Neuronal stem cell (in vitro differentiated cells): Measurements from ENCODE around the gene DCAF11.

Source experiments
- DNase-seq: peaks from one replicate; pipeline ENCODE4 v3.0.0-alpha.2; 2013; ENCODE audit warnings: low spot score
- H2AFZ ChIP-seq: one replicate; pipeline ENCODE4 v1.6.1; 2013; ENCODE audit warnings: mild to moderate bottlenecking, low read length, inconsistent platforms
- H2AK5ac ChIP-seq: 2 replicates; pipeline ENCODE4 v1.6.1; 2013; ENCODE audit warnings: low read depth, mild to moderate bottlenecking, inconsistent platforms, low read length, moderate library complexity, mixed read lengths
- H2BK120ac ChIP-seq: 2 replicates; pipeline ENCODE4 v1.6.1; 2013; ENCODE audit warnings: low read depth, mild to moderate bottlenecking, inconsistent platforms, low read length, moderate library complexity, mixed read lengths
- H2BK12ac ChIP-seq: one replicate; pipeline ENCODE4 v1.6.1; 2013; ENCODE audit warnings: low read length, inconsistent platforms
- H2BK15ac ChIP-seq: 2 replicates; pipeline ENCODE4 v1.6.1; 2013; ENCODE audit warnings: mild to moderate bottlenecking, low read length, inconsistent platforms, mixed read lengths
- H2BK5ac ChIP-seq: one replicate; pipeline ENCODE4 v1.6.1; 2013; ENCODE audit warnings: inconsistent platforms, mild to moderate bottlenecking, low read length, moderate library complexity
- H3K14ac ChIP-seq: one replicate; pipeline ENCODE4 v1.6.1; 2013; ENCODE audit warnings: low read length, inconsistent platforms
- H3K18ac ChIP-seq: 2 replicates; pipeline ENCODE4 v1.6.1; 2013; ENCODE audit warnings: low read length, inconsistent platforms
- H3K23ac ChIP-seq: 2 replicates; pipeline ENCODE4 v1.6.1; 2013; ENCODE audit warnings: low read depth, mild to moderate bottlenecking, mixed read lengths, low read length, inconsistent platforms; ENCODE audit not compliant: poor library complexity
- H3K27ac ChIP-seq: replicated peaks from 3 replicates; pipeline ENCODE4 v1.5.1; 2013; ENCODE audit warnings: low read length, inconsistent platforms
- H3K27me3 ChIP-seq, 3 experiments: 2 replicates each; pipeline ENCODE4 v1.6.1; 2013; ENCODE audit warnings: low read length in 3 of 3, mild to moderate bottlenecking in 2 of 3, inconsistent platforms in 1 of 3, low read depth in 1 of 3, mixed read lengths in 1 of 3, moderate library complexity in 1 of 3; ENCODE audit not compliant: control insufficient read depth in 3 of 3, insufficient read depth in 3 of 3
- H3K36me3 ChIP-seq, 2 donors: replicated peaks in 1 of 2; 2 replicates each; pipeline ENCODE4 v1.6.1; 2013; ENCODE audit warnings: low read length in 2 of 2; ENCODE audit not compliant: control insufficient read depth in 2 of 2, insufficient read depth in 2 of 2
- H3K4ac ChIP-seq: 2 replicates; pipeline ENCODE4 v1.6.1; 2013; ENCODE audit warnings: inconsistent platforms, mild to moderate bottlenecking, low read length, moderate library complexity
- H3K4me1 ChIP-seq, 2 donors: 1 replicate in 1 of 2; 2 replicates in 1 of 2; pipeline ENCODE4 v1.6.1; 2013; ENCODE audit warnings: low read length in 2 of 2, low read depth in 1 of 2; ENCODE audit not compliant: control insufficient read depth in 2 of 2, insufficient read depth in 1 of 2
- H3K4me2 ChIP-seq: one replicate; pipeline ENCODE4 v1.6.1; 2013; ENCODE audit warnings: mild to moderate bottlenecking, low read length, inconsistent platforms; ENCODE audit not compliant: insufficient read depth, poor library complexity, severe bottlenecking
- H3K4me3 ChIP-seq, 2 donors: 2 replicates each; pipeline ENCODE4 v1.5.1; 2013; ENCODE audit warnings: low read length in 2 of 2, mild to moderate bottlenecking in 2 of 2, inconsistent platforms in 1 of 2, moderate library complexity in 1 of 2
- H3K79me1 ChIP-seq: one replicate; pipeline ENCODE4 v1.6.1; 2013; ENCODE audit warnings: low read depth, mild to moderate bottlenecking, inconsistent platforms, low read length, moderate library complexity
- H3K9ac ChIP-seq: one replicate; pipeline ENCODE4 v1.6.1; 2013; ENCODE audit warnings: mild to moderate bottlenecking, low read depth, low read length, inconsistent platforms; ENCODE audit not compliant: poor library complexity
- H3K9me3 ChIP-seq, 2 donors: replicated peaks in 1 of 2; 2 replicates each; pipeline versions ENCODE3 to v1.6.1; 2013; ENCODE audit warnings: low read length in 2 of 2, mild to moderate bottlenecking in 2 of 2, inconsistent platforms in 1 of 2, low read depth in 1 of 2, mixed read lengths in 1 of 2, moderate library complexity in 1 of 2; ENCODE audit not compliant: control insufficient read depth in 2 of 2, insufficient read depth in 1 of 2
- H4K8ac ChIP-seq: one replicate; pipeline ENCODE4 v1.6.1; 2013; ENCODE audit warnings: low read depth, mild to moderate bottlenecking, inconsistent platforms, low read length, moderate library complexity
- H4K91ac ChIP-seq: one replicate; pipeline ENCODE4 v1.6.1; 2013; ENCODE audit warnings: low read length, low read depth, mild to moderate bottlenecking, inconsistent platforms; ENCODE audit not compliant: poor library complexity
- WGBS, 2 donors: extraction: QIAGEN DNeasy Blood & Tissue Kit; methylation state at CpG; one replicate each; pipeline ENCODE4 v1.1.7; 2013; ENCODE audit warnings: missing lambda C conversion rate in 2 of 2, mixed read lengths in 1 of 2; ENCODE audit not compliant: insufficient read length in 2 of 2, insufficient replicate concordance in 1 of 2; ENCODE audit errors: extremely low coverage in 2 of 2; 5-methylcytosine and 5-hydroxymethylcytosine counted together

Gene DCAF11

GRCh38 chr14:24150993-24151392 is 36.4 kb downstream of the DCAF11 start:
- Histone ChIP-seq H2AFZ (no peak overlapping the region), H2AK5ac (no peak overlapping the region), H3K27me3 (no peaks in the 10 kb centered on the region), H3K9me3 (no peaks in the 10 kb centered on the region), H3K23ac (no peak overlapping the region), H3K9ac (peak overlapping the region; percentile 13), H2BK120ac (no peak overlapping the region), H3K36me3 (peaks cover 44 to 68% of the 10 kb centered on the region in 2 donors), H3K79me1 (peaks cover 13% of the 10 kb centered on the region), H2BK15ac (no peak overlapping the region), H4K91ac (no peak overlapping the region), H3K4me1 (peaks cover 4 to 9% of the 10 kb centered on the region in 2 donors), H4K8ac (no peak overlapping the region), H3K4me2 (no peak overlapping the region), H3K14ac (no peak overlapping the region), H2BK12ac (no peak overlapping the region), H3K27ac (no peak overlapping the region), H2BK5ac (no peak overlapping the region), H3K4me3 (no peak overlapping the region), H3K18ac (no peak overlapping the region), H3K4ac (no peak overlapping the region)
- no CpG with 5 or more reads among the region's 9 CpGs for WGBS, 2 donors
- DNase-seq, result no peak

- no peak overlapping the region for H3K9ac ChIP-seq
- no peak overlapping the region for H2AK5ac ChIP-seq
- H2BK5ac ChIP-seq, result no peak overlapping the region
- H3K23ac ChIP-seq, result no peak overlapping the region
- no peak overlapping the region for H3K18ac ChIP-seq
- H3K4me3 ChIP-seq, result no peak overlapping the region
- no peaks in the 10 kb centered on the region for H3K9me3 ChIP-seq
- no peak overlapping the region for H3K27ac ChIP-seq
- no peak overlapping the region for H3K4ac ChIP-seq
- no peak overlapping the region for H2BK12ac ChIP-seq
- no peak overlapping the region for H2AFZ ChIP-seq
- H3K4me2 ChIP-seq, result no peak overlapping the region
- no peak overlapping the region for H2BK15ac ChIP-seq
- WGBS, 2 donors, result no CpG with 5 or more reads among the region's 16 CpGs
- H3K27me3 ChIP-seq, result no peaks in the 10 kb centered on the region
- no peak overlapping the region for H3K14ac ChIP-seq
- no peak overlapping the region for H4K91ac ChIP-seq
- DNase-seq, result no peak
- no peak overlapping the region for H2BK120ac ChIP-seq
- H3K36me3 ChIP-seq, result peaks cover 45 to 72% of the 10 kb centered on the region in 2 donors
- H3K4me1 ChIP-seq, result peaks cover 4 to 5% of the 10 kb centered on the region in 2 donors
- H4K8ac ChIP-seq, result no peak overlapping the region
- peaks cover 13% of the 10 kb centered on the region for H3K79me1 ChIP-seq
These were observed 37.0 kb downstream of the DCAF11 start for GRCh38 chr14:24151404-24152080.

- DNase-seq, result no peak
These were observed 40.5 kb downstream of the DCAF11 start for GRCh38 chr14:24155100-24155499.

GRCh38 chr14:24156840-24157239 is 42.3 kb downstream of the DCAF11 start:
- Histone ChIP-seq H3K14ac (no peak overlapping the region), H3K9me3 (no peaks in the 10 kb centered on the region), H3K4me3 (no peak overlapping the region), H3K4ac (no peak overlapping the region), H2BK120ac (no peak overlapping the region), H3K18ac (no peak overlapping the region), H2BK15ac (no peak overlapping the region), H3K23ac (no peak overlapping the region), H4K8ac (no peak overlapping the region), H2AK5ac (no peak overlapping the region), H3K27me3 (no peaks in the 10 kb centered on the region), H2AFZ (no peak overlapping the region), H2BK5ac (no peak overlapping the region), H4K91ac (no peak overlapping the region), H3K9ac (no peak overlapping the region), H3K4me1 (peaks cover 7 to 9% of the 10 kb centered on the region in 2 donors), H3K79me1 (no peaks in the 10 kb centered on the region), H2BK12ac (no peak overlapping the region), H3K27ac (no peak overlapping the region), H3K4me2 (no peak overlapping the region), H3K36me3 (peaks cover 41 to 74% of the 10 kb centered on the region in 2 donors)
- no peak for DNase-seq
- WGBS, 2 donors, result no CpG with 5 or more reads among the region's 1 CpG

More at GRCh38 chr14:24155100-24155499, 40.5 kb downstream of the DCAF11 start:
- no peaks in the 10 kb centered on the region for H3K27me3 ChIP-seq
- no peak overlapping the region for H3K4me3 ChIP-seq
- H3K4ac ChIP-seq, result no peak overlapping the region
- no CpG with 5 or more reads among the region's 10 CpGs for WGBS, 2 donors
- H3K4me1 ChIP-seq, result no peaks in the 10 kb centered on the region
- no peak overlapping the region for H3K23ac ChIP-seq
- no peak overlapping the region for H3K18ac ChIP-seq
- H4K8ac ChIP-seq, result no peak overlapping the region
- H2AFZ ChIP-seq, result no peak overlapping the region
- H2AK5ac ChIP-seq, result no peak overlapping the region
- peaks cover 53 to 84% of the 10 kb centered on the region in 2 donors for H3K36me3 ChIP-seq
- H3K27ac ChIP-seq, result no peak overlapping the region
- H4K91ac ChIP-seq, result no peak overlapping the region
- no peak overlapping the region for H2BK5ac ChIP-seq
- H3K79me1 ChIP-seq, result peaks cover 2% of the 10 kb centered on the region
- no peak overlapping the region for H3K14ac ChIP-seq
- H3K9me3 ChIP-seq, result no peaks in the 10 kb centered on the region
- no peak overlapping the region for H3K4me2 ChIP-seq
- H2BK120ac ChIP-seq, result no peak overlapping the region
- H3K9ac ChIP-seq, result peak overlapping the region; percentile 79
- H2BK15ac ChIP-seq, result no peak overlapping the region
- no peak overlapping the region for H2BK12ac ChIP-seq
